ENCODE data around the gene GRIA1.

DNA sequence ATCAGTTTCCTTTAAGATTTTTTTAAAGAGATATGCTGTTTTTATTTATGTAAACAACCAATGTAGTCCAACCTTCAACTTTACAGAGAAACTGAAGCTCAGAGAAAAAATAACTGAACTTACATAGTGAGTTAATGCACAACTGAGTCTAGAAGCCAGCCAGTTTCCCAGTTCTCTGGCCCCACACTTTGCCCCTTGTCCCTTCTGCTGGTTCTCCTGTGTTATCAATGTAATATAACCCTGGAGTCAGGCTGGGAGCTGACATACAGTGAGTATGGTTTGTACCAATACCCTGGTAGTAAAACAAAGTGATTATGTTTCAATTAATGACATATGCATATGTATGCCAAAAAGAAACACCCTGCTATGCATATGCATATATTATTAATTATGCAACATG, 32.2 kb upstream of the GRIA1 start:
- no peak for TF ChIP-seq MLLT10 (CRISPR knock-in tag; IDR thresholded peaks at IDR 0.05)
- TF ChIP-seq EED (CRISPR knock-in tag; IDR thresholded peaks at IDR 0.05), result no peak
- no peak for TF ChIP-seq FOXP1 (IDR thresholded peaks at IDR 0.05)
- no peak for TF ChIP-seq FOXP1 (CRISPR knock-in tag; IDR thresholded peaks at IDR 0.05)
- no peak for TF ChIP-seq KAT7 (CRISPR knock-in tag; IDR thresholded peaks at IDR 0.05; ENCODE audit: borderline replicate concordance)
- TF ChIP-seq, protein P1, sequence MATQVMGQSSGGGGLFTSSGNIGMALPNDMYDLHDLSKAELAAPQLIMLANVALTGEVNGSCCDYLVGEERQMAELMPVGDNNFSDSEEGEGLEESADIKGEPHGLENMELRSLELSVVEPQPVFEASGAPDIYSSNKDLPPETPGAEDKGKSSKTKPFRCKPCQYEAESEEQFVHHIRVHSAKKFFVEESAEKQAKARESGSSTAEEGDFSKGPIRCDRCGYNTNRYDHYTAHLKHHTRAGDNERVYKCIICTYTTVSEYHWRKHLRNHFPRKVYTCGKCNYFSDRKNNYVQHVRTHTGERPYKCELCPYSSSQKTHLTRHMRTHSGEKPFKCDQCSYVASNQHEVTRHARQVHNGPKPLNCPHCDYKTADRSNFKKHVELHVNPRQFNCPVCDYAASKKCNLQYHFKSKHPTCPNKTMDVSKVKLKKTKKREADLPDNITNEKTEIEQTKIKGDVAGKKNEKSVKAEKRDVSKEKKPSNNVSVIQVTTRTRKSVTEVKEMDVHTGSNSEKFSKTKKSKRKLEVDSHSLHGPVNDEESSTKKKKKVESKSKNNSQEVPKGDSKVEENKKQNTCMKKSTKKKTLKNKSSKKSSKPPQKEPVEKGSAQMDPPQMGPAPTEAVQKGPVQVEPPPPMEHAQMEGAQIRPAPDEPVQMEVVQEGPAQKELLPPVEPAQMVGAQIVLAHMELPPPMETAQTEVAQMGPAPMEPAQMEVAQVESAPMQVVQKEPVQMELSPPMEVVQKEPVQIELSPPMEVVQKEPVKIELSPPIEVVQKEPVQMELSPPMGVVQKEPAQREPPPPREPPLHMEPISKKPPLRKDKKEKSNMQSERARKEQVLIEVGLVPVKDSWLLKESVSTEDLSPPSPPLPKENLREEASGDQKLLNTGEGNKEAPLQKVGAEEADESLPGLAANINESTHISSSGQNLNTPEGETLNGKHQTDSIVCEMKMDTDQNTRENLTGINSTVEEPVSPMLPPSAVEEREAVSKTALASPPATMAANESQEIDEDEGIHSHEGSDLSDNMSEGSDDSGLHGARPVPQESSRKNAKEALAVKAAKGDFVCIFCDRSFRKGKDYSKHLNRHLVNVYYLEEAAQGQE (IDR thresholded peaks at IDR 0.05; ENCODE audit: borderline replicate concordance in 1 of 2, low read depth in 1 of 2, low read length in 2 of 2), result no peak
- TF ChIP-seq, protein P2, sequence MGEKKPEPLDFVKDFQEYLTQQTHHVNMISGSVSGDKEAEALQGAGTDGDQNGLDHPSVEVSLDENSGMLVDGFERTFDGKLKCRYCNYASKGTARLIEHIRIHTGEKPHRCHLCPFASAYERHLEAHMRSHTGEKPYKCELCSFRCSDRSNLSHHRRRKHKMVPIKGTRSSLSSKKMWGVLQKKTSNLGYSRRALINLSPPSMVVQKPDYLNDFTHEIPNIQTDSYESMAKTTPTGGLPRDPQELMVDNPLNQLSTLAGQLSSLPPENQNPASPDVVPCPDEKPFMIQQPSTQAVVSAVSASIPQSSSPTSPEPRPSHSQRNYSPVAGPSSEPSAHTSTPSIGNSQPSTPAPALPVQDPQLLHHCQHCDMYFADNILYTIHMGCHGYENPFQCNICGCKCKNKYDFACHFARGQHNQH (CRISPR knock-in tag; IDR thresholded peaks at IDR 0.05), result no peak
- TF ChIP-seq, protein P3, sequence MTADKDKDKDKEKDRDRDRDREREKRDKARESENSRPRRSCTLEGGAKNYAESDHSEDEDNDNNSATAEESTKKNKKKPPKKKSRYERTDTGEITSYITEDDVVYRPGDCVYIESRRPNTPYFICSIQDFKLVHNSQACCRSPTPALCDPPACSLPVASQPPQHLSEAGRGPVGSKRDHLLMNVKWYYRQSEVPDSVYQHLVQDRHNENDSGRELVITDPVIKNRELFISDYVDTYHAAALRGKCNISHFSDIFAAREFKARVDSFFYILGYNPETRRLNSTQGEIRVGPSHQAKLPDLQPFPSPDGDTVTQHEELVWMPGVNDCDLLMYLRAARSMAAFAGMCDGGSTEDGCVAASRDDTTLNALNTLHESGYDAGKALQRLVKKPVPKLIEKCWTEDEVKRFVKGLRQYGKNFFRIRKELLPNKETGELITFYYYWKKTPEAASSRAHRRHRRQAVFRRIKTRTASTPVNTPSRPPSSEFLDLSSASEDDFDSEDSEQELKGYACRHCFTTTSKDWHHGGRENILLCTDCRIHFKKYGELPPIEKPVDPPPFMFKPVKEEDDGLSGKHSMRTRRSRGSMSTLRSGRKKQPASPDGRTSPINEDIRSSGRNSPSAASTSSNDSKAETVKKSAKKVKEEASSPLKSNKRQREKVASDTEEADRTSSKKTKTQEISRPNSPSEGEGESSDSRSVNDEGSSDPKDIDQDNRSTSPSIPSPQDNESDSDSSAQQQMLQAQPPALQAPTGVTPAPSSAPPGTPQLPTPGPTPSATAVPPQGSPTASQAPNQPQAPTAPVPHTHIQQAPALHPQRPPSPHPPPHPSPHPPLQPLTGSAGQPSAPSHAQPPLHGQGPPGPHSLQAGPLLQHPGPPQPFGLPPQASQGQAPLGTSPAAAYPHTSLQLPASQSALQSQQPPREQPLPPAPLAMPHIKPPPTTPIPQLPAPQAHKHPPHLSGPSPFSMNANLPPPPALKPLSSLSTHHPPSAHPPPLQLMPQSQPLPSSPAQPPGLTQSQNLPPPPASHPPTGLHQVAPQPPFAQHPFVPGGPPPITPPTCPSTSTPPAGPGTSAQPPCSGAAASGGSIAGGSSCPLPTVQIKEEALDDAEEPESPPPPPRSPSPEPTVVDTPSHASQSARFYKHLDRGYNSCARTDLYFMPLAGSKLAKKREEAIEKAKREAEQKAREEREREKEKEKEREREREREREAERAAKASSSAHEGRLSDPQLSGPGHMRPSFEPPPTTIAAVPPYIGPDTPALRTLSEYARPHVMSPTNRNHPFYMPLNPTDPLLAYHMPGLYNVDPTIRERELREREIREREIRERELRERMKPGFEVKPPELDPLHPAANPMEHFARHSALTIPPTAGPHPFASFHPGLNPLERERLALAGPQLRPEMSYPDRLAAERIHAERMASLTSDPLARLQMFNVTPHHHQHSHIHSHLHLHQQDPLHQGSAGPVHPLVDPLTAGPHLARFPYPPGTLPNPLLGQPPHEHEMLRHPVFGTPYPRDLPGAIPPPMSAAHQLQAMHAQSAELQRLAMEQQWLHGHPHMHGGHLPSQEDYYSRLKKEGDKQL (CRISPR knock-in tag; IDR thresholded peaks at IDR 0.05; ENCODE audit: low read depth), result no peak
- TF ChIP-seq POLR2A (IDR thresholded peaks at IDR 0.05; ENCODE audit: insufficient read depth in 1 of 2, low read depth in 2 of 2, low read length in 2 of 2), result no peak
- TF ChIP-seq NR1H2 (CRISPR knock-in tag; IDR thresholded peaks at IDR 0.05; ENCODE audit: borderline replicate concordance, low read depth), result no peak
- TF ChIP-seq, protein P4, sequence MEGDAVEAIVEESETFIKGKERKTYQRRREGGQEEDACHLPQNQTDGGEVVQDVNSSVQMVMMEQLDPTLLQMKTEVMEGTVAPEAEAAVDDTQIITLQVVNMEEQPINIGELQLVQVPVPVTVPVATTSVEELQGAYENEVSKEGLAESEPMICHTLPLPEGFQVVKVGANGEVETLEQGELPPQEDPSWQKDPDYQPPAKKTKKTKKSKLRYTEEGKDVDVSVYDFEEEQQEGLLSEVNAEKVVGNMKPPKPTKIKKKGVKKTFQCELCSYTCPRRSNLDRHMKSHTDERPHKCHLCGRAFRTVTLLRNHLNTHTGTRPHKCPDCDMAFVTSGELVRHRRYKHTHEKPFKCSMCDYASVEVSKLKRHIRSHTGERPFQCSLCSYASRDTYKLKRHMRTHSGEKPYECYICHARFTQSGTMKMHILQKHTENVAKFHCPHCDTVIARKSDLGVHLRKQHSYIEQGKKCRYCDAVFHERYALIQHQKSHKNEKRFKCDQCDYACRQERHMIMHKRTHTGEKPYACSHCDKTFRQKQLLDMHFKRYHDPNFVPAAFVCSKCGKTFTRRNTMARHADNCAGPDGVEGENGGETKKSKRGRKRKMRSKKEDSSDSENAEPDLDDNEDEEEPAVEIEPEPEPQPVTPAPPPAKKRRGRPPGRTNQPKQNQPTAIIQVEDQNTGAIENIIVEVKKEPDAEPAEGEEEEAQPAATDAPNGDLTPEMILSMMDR (CRISPR knock-in tag; IDR thresholded peaks at IDR 0.05), result no peak
